Keratinocyte (primary cell): Measurements from ENCODE around the gene CFAP92. TPM values are rescaled to one million over a fixed set of nuclear protein-coding genes. Genes with fewer than 3 reads are reported as not detected.

ENCODE experiments used
- DNase-seq: peaks from one replicate; pipeline ENCODE4 v3.0.0-alpha.2; 2011; ENCODE audit warnings: low read depth, missing footprints, low spot score
- FAIRE-seq: peaks from 2 replicates; lab custom pipeline; 2011; peaks lifted over from hg19 to GRCh38; lab: Jason Lieb, UNC
- H2AFZ ChIP-seq: 2 replicates; pipeline ENCODE4 v1.6.0; 2012; ENCODE audit warnings: low read length, control low read depth, inconsistent platforms; ENCODE audit not compliant: control insufficient read depth
- H3K27ac ChIP-seq: 2 replicates; pipeline ENCODE4 v1.5.1; 2011; ENCODE audit warnings: low read length; ENCODE audit not compliant: control insufficient read depth, insufficient read depth
- H3K27me3 ChIP-seq: 3 replicates; pipeline ENCODE4 v1.6.0; 2011; ENCODE audit warnings: low read length; ENCODE audit not compliant: control insufficient read depth, insufficient read depth; ENCODE audit errors: extremely low read depth
- H3K36me3 ChIP-seq, 2 experiments: 2 replicates in 1 of 2; 3 replicates in 1 of 2; pipeline ENCODE4 v1.5.1; 2011; ENCODE audit warnings: low read length in 2 of 2, mild to moderate bottlenecking in 1 of 2; ENCODE audit not compliant: control insufficient read depth in 2 of 2, insufficient read depth in 2 of 2; ENCODE audit errors: extremely low read depth in 1 of 2
- H3K4me1 ChIP-seq: 3 replicates; pipeline ENCODE4 v1.5.1; 2011; ENCODE audit warnings: low read length; ENCODE audit not compliant: control insufficient read depth, insufficient read depth; ENCODE audit errors: extremely low read depth
- H3K4me2 ChIP-seq: 3 replicates; pipeline ENCODE4 v1.6.0; 2011; ENCODE audit warnings: low read depth, low read length; ENCODE audit not compliant: control insufficient read depth, insufficient read depth; ENCODE audit errors: extremely low read depth
- H3K4me3 ChIP-seq, 3 experiments: fragments of 200-600 bp in 1 of 3; sonication (generic) in 1 of 3; 2 replicates in 2 of 3; 3 replicates in 1 of 3; pipeline ENCODE4 v1.5.1; 2011 to 2016; ENCODE audit warnings: low read length in 3 of 3, mild to moderate bottlenecking in 3 of 3, control low read depth in 2 of 3, inconsistent platforms in 1 of 3, low read depth in 1 of 3, mixed read lengths in 1 of 3, mixed run types in 1 of 3, moderate library complexity in 1 of 3; ENCODE audit not compliant: control insufficient read depth in 2 of 3, insufficient read depth in 2 of 3; ENCODE audit errors: extremely low read depth in 1 of 3
- H3K79me2 ChIP-seq: 2 replicates; pipeline ENCODE4 v1.6.0; 2012; ENCODE audit warnings: low read length; ENCODE audit not compliant: control insufficient read depth, insufficient read depth
- H3K9ac ChIP-seq: 3 replicates; pipeline ENCODE4 v1.6.0; 2011; ENCODE audit warnings: low read length; ENCODE audit not compliant: control insufficient read depth, insufficient read depth; ENCODE audit errors: extremely low read depth
- H3K9me1 ChIP-seq: 3 replicates; pipeline ENCODE4 v1.6.0; 2011; ENCODE audit warnings: low read length; ENCODE audit not compliant: control insufficient read depth, insufficient read depth; ENCODE audit errors: extremely low read depth
- H3K9me3 ChIP-seq: 2 replicates; pipeline ENCODE4 v1.5.1; 2012; ENCODE audit warnings: low read depth, low read length; ENCODE audit not compliant: control insufficient read depth
- H4K20me1 ChIP-seq: 3 replicates; pipeline ENCODE4 v1.6.0; 2011; ENCODE audit warnings: low read length; ENCODE audit not compliant: control insufficient read depth, insufficient read depth; ENCODE audit errors: extremely low read depth
- EZH2 ChIP-seq: IDR thresholded peaks from one replicate; pipeline ENCODE4 v1.6.1; 2012; ENCODE audit warnings: inconsistent platforms, mild to moderate bottlenecking, low read length, moderate library complexity
- dilution Hi-C: fragments of 300-500 bp; cut with MboI; formaldehyde crosslinking; loops from one replicate; pipeline ENCODE4 v1.7.0; 2020; ENCODE audit warnings: low sequenced_read_pairs; ENCODE audit not compliant: extremely low pct_ligation_motif_present
- polyA plus RNA-seq, 5 experiments: library from polyadenylated mRNA; depleted of rRNA in 3 of 5; stranded (reverse) in 3 of 5; stranded (forward) in 1 of 5; unstranded in 1 of 5; fragments of >200 nt; gene quantifications; 1 replicate in 1 of 5; 2 replicates in 3 of 5; 3 replicates in 1 of 5; pipeline versions ENCODE4 v1.2.1 to v1.2.3, GENCODE V29; 2011 to 2012; ENCODE audit warnings: missing spikeins in 2 of 5, low read depth in 1 of 5, low replicate concordance in 1 of 5
- TF ChIP-seq, protein P1 (sequence below), 3 experiments: IDR thresholded peaks in 1 of 3; conservative IDR thresholded peaks in 1 of 3; optimal IDR thresholded peaks in 1 of 3; 2 replicates in 2 of 3; 3 replicates in 1 of 3; pipeline versions ENCODE3 to v1.5.1; 2011; ENCODE audit warnings: low read length in 3 of 3, mild to moderate bottlenecking in 3 of 3, moderate library complexity in 2 of 3, control low read depth in 1 of 3, inconsistent platforms in 1 of 3; ENCODE audit not compliant: insufficient read depth in 2 of 3; ENCODE audit errors: extremely low read depth in 1 of 3

The CFAP92 gene
- polyA plus RNA-seq, 1 donor (not counting 4 experiments of a cell fraction or from before 2014, with no cell fraction given) = 0.26 TPM

DNA sequence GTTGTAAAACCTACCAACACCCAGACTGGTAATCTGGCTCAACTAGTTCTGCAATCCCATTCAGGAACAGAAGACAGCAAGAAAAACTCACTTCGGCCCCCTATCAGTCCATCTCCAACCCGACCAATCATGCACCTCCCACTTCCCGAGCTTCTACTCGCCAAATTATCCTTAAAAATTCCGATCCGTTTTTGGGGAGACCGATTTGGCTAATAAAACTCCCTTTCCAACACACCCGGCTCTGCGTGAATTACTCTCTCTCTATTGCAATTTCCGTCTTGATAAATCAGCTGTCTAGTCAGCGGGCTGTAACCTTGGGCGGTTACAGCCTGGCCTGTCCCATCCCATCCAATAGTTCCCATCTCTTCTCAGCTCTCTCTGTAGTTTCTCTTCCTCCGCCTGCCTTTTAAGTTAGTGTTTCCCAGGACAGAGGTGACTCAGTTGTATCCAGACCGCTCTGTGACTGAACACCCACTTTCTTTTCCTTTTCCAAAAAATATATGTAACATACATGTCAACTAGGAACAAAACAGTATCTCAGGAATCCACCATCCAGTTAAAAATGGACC is 115.2 kb downstream of the CFAP92 start:
- peaks cover 52% of the 10 kb centered on the region for H3K79me2 ChIP-seq
- no peaks in the 10 kb centered on the region for H3K9me3 ChIP-seq
- H3K4me3 ChIP-seq = peak overlapping the region; percentile 72 to 99 (median 89)
- H3K9ac ChIP-seq = peak overlapping the region; percentile 100
- H3K36me3 ChIP-seq = peaks cover 3 to 11% of the 10 kb centered on the region in 2 experiments
- peaks cover 26% of the 10 kb centered on the region for H3K4me1 ChIP-seq
- DNase-seq (peak; percentile 41), FAIRE-seq (no peak)
- H3K27me3 ChIP-seq = no peaks in the 10 kb centered on the region
- peak overlapping the region; percentile 99 for H3K27ac ChIP-seq
- TF ChIP-seq, protein P1, sequence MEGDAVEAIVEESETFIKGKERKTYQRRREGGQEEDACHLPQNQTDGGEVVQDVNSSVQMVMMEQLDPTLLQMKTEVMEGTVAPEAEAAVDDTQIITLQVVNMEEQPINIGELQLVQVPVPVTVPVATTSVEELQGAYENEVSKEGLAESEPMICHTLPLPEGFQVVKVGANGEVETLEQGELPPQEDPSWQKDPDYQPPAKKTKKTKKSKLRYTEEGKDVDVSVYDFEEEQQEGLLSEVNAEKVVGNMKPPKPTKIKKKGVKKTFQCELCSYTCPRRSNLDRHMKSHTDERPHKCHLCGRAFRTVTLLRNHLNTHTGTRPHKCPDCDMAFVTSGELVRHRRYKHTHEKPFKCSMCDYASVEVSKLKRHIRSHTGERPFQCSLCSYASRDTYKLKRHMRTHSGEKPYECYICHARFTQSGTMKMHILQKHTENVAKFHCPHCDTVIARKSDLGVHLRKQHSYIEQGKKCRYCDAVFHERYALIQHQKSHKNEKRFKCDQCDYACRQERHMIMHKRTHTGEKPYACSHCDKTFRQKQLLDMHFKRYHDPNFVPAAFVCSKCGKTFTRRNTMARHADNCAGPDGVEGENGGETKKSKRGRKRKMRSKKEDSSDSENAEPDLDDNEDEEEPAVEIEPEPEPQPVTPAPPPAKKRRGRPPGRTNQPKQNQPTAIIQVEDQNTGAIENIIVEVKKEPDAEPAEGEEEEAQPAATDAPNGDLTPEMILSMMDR (optimal IDR thresholded peaks at IDR 0.05 in 1 of 3, IDR thresholded peaks at IDR 0.05 in 1 of 3, conservative IDR thresholded peaks at IDR 0.05 in 1 of 3; ENCODE audit: extremely low read depth in 1 of 3, insufficient read depth in 2 of 3, low read length in 3 of 3) = no peak
- no peak for TF ChIP-seq EZH2
- dilution Hi-C loops = no loop called here
- peak overlapping the region; percentile 95 for H3K4me2 ChIP-seq
- H4K20me1 ChIP-seq = peaks cover 3% of the 10 kb centered on the region
- H3K9me1 ChIP-seq = peaks cover 6% of the 10 kb centered on the region
- peak overlapping the region; percentile 84 for H2AFZ ChIP-seq

DNA sequence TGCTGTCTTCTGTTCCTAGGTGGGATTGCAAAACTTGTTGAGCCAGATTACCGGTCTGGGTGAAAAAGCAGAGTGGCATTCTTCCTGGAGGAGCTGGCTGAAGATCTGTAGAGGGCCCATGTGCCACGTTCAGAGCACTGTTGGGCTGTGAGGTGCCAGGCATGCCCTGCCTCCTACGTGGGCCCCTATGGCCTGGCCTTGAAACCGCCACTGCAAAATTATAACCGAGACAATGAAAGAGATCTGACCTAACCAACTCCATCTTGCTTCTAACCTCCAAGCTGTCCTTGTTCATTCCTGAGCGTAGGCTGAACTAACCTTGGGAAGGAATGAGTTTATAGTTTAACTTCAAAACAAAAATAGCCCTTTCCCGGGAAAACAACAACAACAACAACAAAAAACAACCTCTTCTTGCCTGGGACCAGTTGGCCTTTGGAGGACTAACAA is 115.8 kb downstream of the CFAP92 start:
- no peak for TF ChIP-seq EZH2
- TF ChIP-seq, protein P1 (optimal IDR thresholded peaks at IDR 0.05 in 1 of 3, IDR thresholded peaks at IDR 0.05 in 1 of 3, conservative IDR thresholded peaks at IDR 0.05 in 1 of 3; ENCODE audit: extremely low read depth in 1 of 3, insufficient read depth in 2 of 3, low read length in 3 of 3) = no peak
- H3K27me3 ChIP-seq = no peaks in the 10 kb centered on the region
- H3K27ac ChIP-seq = peak overlapping the region; percentile 99
- DNase-seq (no peak), FAIRE-seq (no peak)
- H3K36me3 ChIP-seq = peaks cover 3 to 11% of the 10 kb centered on the region in 2 experiments
- H4K20me1 ChIP-seq = peaks cover 3% of the 10 kb centered on the region
- peak overlapping the region; percentile 100 for H3K9ac ChIP-seq
- H3K4me3 ChIP-seq = peak overlapping the region; percentile 72 to 99 (median 89)
- H3K4me1 ChIP-seq = peaks cover 32% of the 10 kb centered on the region
- dilution Hi-C loops = no loop called here
- H2AFZ ChIP-seq = peak overlapping the region; percentile 84
- no peaks in the 10 kb centered on the region for H3K9me3 ChIP-seq
- peak overlapping the region; percentile 95 for H3K4me2 ChIP-seq
- H3K9me1 ChIP-seq = peaks cover 6% of the 10 kb centered on the region
- peaks cover 49% of the 10 kb centered on the region for H3K79me2 ChIP-seq
